Suprapubic skin (tissue), 4 donors: ENCODE data around the gene YOD1.

Experiments
- EP300 ChIP-seq: sonication (generic); formaldehyde crosslinking; IDR thresholded peaks from one replicate; pipeline ENCODE4 v1.6.1; 2017; ENCODE audit warnings: antibody characterized with exemption
- POLR2A ChIP-seq, 2 donors: fragments of 450-650 bp; IDR thresholded peaks; one replicate each; pipeline ENCODE4 v1.6.1; 2017; ENCODE audit warnings: antibody characterized with exemption in 2 of 2, mild to moderate bottlenecking in 2 of 2, moderate library complexity in 2 of 2
- POLR2AphosphoS5 ChIP-seq, 3 donors: sonication (generic); formaldehyde crosslinking; IDR thresholded peaks; one replicate each; pipeline ENCODE4 v1.6.1; 2017; ENCODE audit warnings: antibody characterized with exemption in 3 of 3
- TF ChIP-seq, protein P1 (sequence below), 2 donors: fragments of 200-600 bp in 1 of 2; fragments of 450-650 bp in 1 of 2; sonication (generic) in 1 of 2; IDR thresholded peaks; one replicate each; pipeline ENCODE4 v1.5.1; 2016 to 2019; ENCODE audit warnings: antibody characterized with exemption in 2 of 2, mild to moderate bottlenecking in 1 of 2, moderate library complexity in 1 of 2

DNA sequence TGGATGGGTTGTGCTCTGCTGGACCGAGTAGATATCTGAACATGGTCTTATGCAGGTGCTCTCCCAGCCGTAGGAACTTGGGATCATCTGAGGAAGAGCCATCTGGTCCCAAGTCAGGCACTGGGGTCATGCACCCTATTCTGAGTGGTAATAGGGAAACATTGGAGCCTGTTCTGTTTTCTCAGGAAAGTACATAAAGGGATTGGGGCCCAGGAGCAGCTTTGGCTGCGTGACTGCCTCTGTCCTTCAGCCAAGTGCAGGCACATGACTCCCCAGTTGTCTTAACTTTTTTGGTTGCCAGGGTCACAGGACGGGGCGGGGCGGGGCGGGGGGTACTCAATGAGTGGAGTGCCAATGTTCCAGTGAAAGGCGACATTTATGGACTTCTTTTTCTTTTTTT lies 13.6 kb upstream of the YOD1 start:
- TF ChIP-seq, protein P1, sequence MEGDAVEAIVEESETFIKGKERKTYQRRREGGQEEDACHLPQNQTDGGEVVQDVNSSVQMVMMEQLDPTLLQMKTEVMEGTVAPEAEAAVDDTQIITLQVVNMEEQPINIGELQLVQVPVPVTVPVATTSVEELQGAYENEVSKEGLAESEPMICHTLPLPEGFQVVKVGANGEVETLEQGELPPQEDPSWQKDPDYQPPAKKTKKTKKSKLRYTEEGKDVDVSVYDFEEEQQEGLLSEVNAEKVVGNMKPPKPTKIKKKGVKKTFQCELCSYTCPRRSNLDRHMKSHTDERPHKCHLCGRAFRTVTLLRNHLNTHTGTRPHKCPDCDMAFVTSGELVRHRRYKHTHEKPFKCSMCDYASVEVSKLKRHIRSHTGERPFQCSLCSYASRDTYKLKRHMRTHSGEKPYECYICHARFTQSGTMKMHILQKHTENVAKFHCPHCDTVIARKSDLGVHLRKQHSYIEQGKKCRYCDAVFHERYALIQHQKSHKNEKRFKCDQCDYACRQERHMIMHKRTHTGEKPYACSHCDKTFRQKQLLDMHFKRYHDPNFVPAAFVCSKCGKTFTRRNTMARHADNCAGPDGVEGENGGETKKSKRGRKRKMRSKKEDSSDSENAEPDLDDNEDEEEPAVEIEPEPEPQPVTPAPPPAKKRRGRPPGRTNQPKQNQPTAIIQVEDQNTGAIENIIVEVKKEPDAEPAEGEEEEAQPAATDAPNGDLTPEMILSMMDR (IDR thresholded peaks at IDR 0.05) = no peak
- TF ChIP-seq POLR2AphosphoS5 (IDR thresholded peaks at IDR 0.05) (no peak), POLR2A (IDR thresholded peaks at IDR 0.05) (no peak), EP300 (no peak)
